PFSK-1 (cell line): ENCODE data around the gene ZFYVE21.

Experiments
- FOXP2 ChIP-seq: optimal IDR thresholded peaks from 2 replicates; pipeline ENCODE3; 2011; ENCODE audit warnings: borderline replicate concordance, control low read depth, inconsistent platforms; ENCODE audit not compliant: insufficient read depth; ENCODE audit errors: extremely low read length, extremely low read depth
- POLR2AphosphoS5 ChIP-seq: IDR thresholded peaks from 2 replicates; pipeline ENCODE4 v1.6.1; 2012; ENCODE audit warnings: low read depth, mild to moderate bottlenecking, control low read depth, low read length, moderate library complexity
- REST ChIP-seq, 2 experiments: IDR thresholded peaks; 2 replicates each; pipeline versions ENCODE4 v1.6.1 to v1.8.0; 2011 to 2012; ENCODE audit warnings: low read depth in 2 of 2, low read length in 2 of 2, control low read depth in 1 of 2, inconsistent platforms in 1 of 2, mild to moderate bottlenecking in 1 of 2, moderate library complexity in 1 of 2; ENCODE audit not compliant: insufficient read depth in 1 of 2
- SIN3A ChIP-seq: IDR thresholded peaks from 2 replicates; pipeline ENCODE4 v1.6.1; 2012; ENCODE audit warnings: mild to moderate bottlenecking, low read length, moderate library complexity, borderline replicate concordance; ENCODE audit not compliant: insufficient read depth
- TAF1 ChIP-seq: IDR thresholded peaks from 2 replicates; pipeline ENCODE4 v1.6.1; 2012; ENCODE audit warnings: low read length, control low read depth, borderline replicate concordance; ENCODE audit not compliant: insufficient read depth

The ZFYVE21 gene

GRCh38 chr14:103765526-103765925 is 49.9 kb downstream of the ZFYVE21 start:
- no peak for TF ChIP-seq SIN3A
- no peak for TF ChIP-seq POLR2AphosphoS5
- no peak for TF ChIP-seq FOXP2
- no peak for TF ChIP-seq REST (IDR thresholded peaks at IDR 0.05; ENCODE audit: insufficient read depth in 1 of 2, low read depth in 2 of 2, low read length in 2 of 2)
- TF ChIP-seq TAF1 = no peak

GRCh38 chr14:103767336-103767894 is 51.8 kb downstream of the ZFYVE21 start:
- TF ChIP-seq REST (IDR thresholded peaks at IDR 0.05; ENCODE audit: insufficient read depth in 1 of 2, low read depth in 2 of 2, low read length in 2 of 2) (no peak), POLR2AphosphoS5 (no peak), FOXP2 (no peak), TAF1 (no peak), SIN3A (no peak)

GRCh38 chr14:103770500-103770899 is 54.9 kb downstream of the ZFYVE21 start:
- TF ChIP-seq SIN3A = no peak
- TF ChIP-seq FOXP2 = no peak
- no peak for TF ChIP-seq REST (IDR thresholded peaks at IDR 0.05; ENCODE audit: insufficient read depth in 1 of 2, low read depth in 2 of 2, low read length in 2 of 2)
- no peak for TF ChIP-seq TAF1
- TF ChIP-seq POLR2AphosphoS5 = no peak

- TF ChIP-seq REST (IDR thresholded peaks at IDR 0.05; ENCODE audit: insufficient read depth in 1 of 2, low read depth in 2 of 2, low read length in 2 of 2) (no peak), SIN3A (no peak), POLR2AphosphoS5 (no peak), TAF1 (no peak), FOXP2 (no peak)
Observed at GRCh38 chr14:103770902-103771301, 55.3 kb downstream of the ZFYVE21 start.
